PC-3 (cell line): ENCODE data around the gene DOK7. TPM values are rescaled to one million over a fixed set of nuclear protein-coding genes. Genes with fewer than 3 reads are reported as not detected.

Experiments
- ATAC-seq: fragments of 200-7000 bp; cut with Tn5 transposase; 2 replicates; pipeline ENCODE4 v1.9.1; 2020; ENCODE audit warnings: mild to moderate bottlenecking, moderate library complexity
- BruUV-seq: library from RNA; stranded (reverse); fragments of 400-500 nt; replicated peaks from 2 replicates; lab custom pipeline; 2021; lab: Mats Ljungman, UMichigan
- CTCF ChIA-PET: fragments of 300-600 bp; sonication (Branson Sonifier 250); formaldehyde crosslinking; loops from one replicate; lab custom pipeline; 2022; ENCODE audit warnings: antibody characterized with exemption; lab: Charles Lee
- POLR2A ChIA-PET: fragments of 300-600 bp; sonication (Branson Sonifier 250); formaldehyde crosslinking; loops from one replicate; lab custom pipeline; 2022; ENCODE audit warnings: antibody characterized with exemption; ENCODE audit not compliant: unreplicated experiment; lab: Charles Lee
- DNase-seq: peaks from one replicate; pipeline ENCODE4 v3.0.0-alpha.2; 2015
- H2AFZ ChIP-seq: fragments of 300-600 bp; sonication (generic); 2 replicates; pipeline ENCODE4 v1.6.0; 2016; ENCODE audit warnings: antibody characterized with exemption, low read length
- H3F3A ChIP-seq: fragments of 300-600 bp; sonication (generic); one replicate; pipeline ENCODE4 v1.6.0; 2017; ENCODE audit warnings: antibody characterized with exemption, low read length, control low read depth, mild to moderate bottlenecking; ENCODE audit not compliant: unreplicated experiment
- H3K27ac ChIP-seq: fragments of 300-600 bp; sonication (generic); 2 replicates; pipeline ENCODE4 v1.5.1; 2016; ENCODE audit warnings: mild to moderate bottlenecking, low read length
- H3K27me3 ChIP-seq: fragments of 300-600 bp; sonication (generic); 2 replicates; pipeline ENCODE4 v1.6.1; 2016; ENCODE audit warnings: low read length, mixed read lengths
- H3K36me3 ChIP-seq: fragments of 300-600 bp; sonication (generic); 2 replicates; pipeline ENCODE4 v1.6.1; 2016; ENCODE audit warnings: low read depth, mixed run types, low read length, mixed read lengths
- H3K4me1 ChIP-seq: fragments of 300-600 bp; sonication (generic); 2 replicates; pipeline ENCODE4 v1.5.1; 2016; ENCODE audit warnings: low read length; ENCODE audit not compliant: insufficient read depth
- H3K4me2 ChIP-seq: fragments of 300-600 bp; sonication (generic); 2 replicates; pipeline ENCODE4 v1.6.0; 2016; ENCODE audit warnings: low read length
- H3K4me3 ChIP-seq: fragments of 300-600 bp; sonication (generic); 2 replicates; pipeline ENCODE4 v1.5.1; 2016; ENCODE audit warnings: mild to moderate bottlenecking, low read length, mixed read lengths
- H3K79me2 ChIP-seq: fragments of 300-600 bp; sonication (generic); 2 replicates; pipeline ENCODE4 v1.6.1; 2017; ENCODE audit warnings: low read length, mixed read lengths
- H3K9ac ChIP-seq: fragments of 300-600 bp; sonication (generic); 2 replicates; pipeline ENCODE4 v1.6.0; 2016; ENCODE audit warnings: mild to moderate bottlenecking, low read length
- H3K9me2 ChIP-seq: fragments of 300-600 bp; sonication (generic); replicated peaks from 2 replicates; pipeline ENCODE4 v1.6.1; 2016; ENCODE audit warnings: mixed run types, low read length, mixed read lengths
- H3K9me3 ChIP-seq: fragments of 300-600 bp; sonication (generic); 2 replicates; pipeline ENCODE4 v1.6.1; 2016; ENCODE audit warnings: low read length, mixed read lengths
- H4K20me1 ChIP-seq: fragments of 300-600 bp; sonication (generic); 2 replicates; pipeline ENCODE4 v1.6.1; 2016; ENCODE audit warnings: low read length, mixed read lengths
- CTCF ChIP-seq: fragments of 300-600 bp; sonication (generic); conservative IDR thresholded peaks from 2 replicates; pipeline ENCODE4 v1.5.1; 2017; ENCODE audit warnings: antibody characterized with exemption, low read depth, mild to moderate bottlenecking, low read length
- EZH2 ChIP-seq: fragments of 300-600 bp; sonication (generic); IDR thresholded peaks from one replicate; pipeline ENCODE4 v1.6.1; 2017; ENCODE audit warnings: antibody characterized with exemption, mild to moderate bottlenecking, low read length; ENCODE audit not compliant: unreplicated experiment
- EZH2phosphoT487 ChIP-seq: fragments of 300-600 bp; sonication (generic); IDR thresholded peaks from 2 replicates; pipeline ENCODE4 v1.6.1; 2018; ENCODE audit warnings: mild to moderate bottlenecking, antibody characterized with exemption, low read length, borderline replicate concordance
- intact Hi-C: fragments of 100-400 bp; cut with micrococcal nuclease; formaldehyde crosslinking; loops from 2 replicates; pipeline ENCODE4 v1.9.0; 2023
- total RNA-seq: library from RNA; depleted of rRNA; stranded (reverse); fragments of >200 nt; gene quantifications from 2 replicates; pipeline ENCODE4 v1.2.3, GENCODE V29; 2014

The DOK7 gene
- total RNA-seq, 1 experiment from 2014 or later, result 2.5 TPM

GRCh38 chr4:3527914-3528876 is 65.1 kb downstream of the DOK7 start:
- POLR2A ChIA-PET, result no interaction called here
- Histone ChIP-seq H3K4me3 (no peak overlapping the region), H3K4me2 (no peak overlapping the region), H3F3A (no peaks in the 10 kb centered on the region), H3K27ac (no peak overlapping the region), H3K9me2 (no peaks in the 10 kb centered on the region), H3K27me3 (no peaks in the 10 kb centered on the region), H4K20me1 (peaks cover 17% of the 10 kb centered on the region; the same call in 1 of the 2 replicates), H3K36me3 (no peaks in the 10 kb centered on the region; the same call in 1 of the 2 replicates), H2AFZ (no peak overlapping the region), H3K9me3 (no peaks in the 10 kb centered on the region), H3K79me2 (peaks cover 44% of the 10 kb centered on the region), H3K9ac (no peak overlapping the region), H3K4me1 (peaks cover 8% of the 10 kb centered on the region; the same call in 1 of the 2 replicates)
- intact Hi-C loops, result no loop called here
- TF ChIP-seq EZH2 (no peak), CTCF (no peak), EZH2phosphoT487 (no peak)
- CTCF ChIA-PET, result no interaction called here
- no peak for DNase-seq
- no peak for ATAC-seq
- BruUV-seq, result no TSS peak

GRCh38 chr4:3529363-3529762 is 66.3 kb downstream of the DOK7 start:
- H4K20me1 ChIP-seq, result peaks cover 17% of the 10 kb centered on the region; the same call in 1 of the 2 replicates
- H3K4me3 ChIP-seq, result no peak overlapping the region
- H3K4me2 ChIP-seq, result no peak overlapping the region
- peaks cover 8% of the 10 kb centered on the region; the same call in 1 of the 2 replicates for H3K4me1 ChIP-seq
- no peak overlapping the region for H3K27ac ChIP-seq
- BruUV-seq, result no TSS peak
- no peak overlapping the region for H3K9ac ChIP-seq
- no peaks in the 10 kb centered on the region for H3K9me2 ChIP-seq
- no peaks in the 10 kb centered on the region; the same call in 1 of the 2 replicates for H3K36me3 ChIP-seq
- no peaks in the 10 kb centered on the region for H3K27me3 ChIP-seq
- intact Hi-C loops, result no loop called here
- ChIA-PET CTCF (no interaction called here), POLR2A (no interaction called here)
- DNase-seq, result no peak
- no peak overlapping the region for H2AFZ ChIP-seq
- no peaks in the 10 kb centered on the region for H3F3A ChIP-seq
- TF ChIP-seq EZH2phosphoT487 (no peak), CTCF (no peak), EZH2 (no peak)
- no peaks in the 10 kb centered on the region for H3K9me3 ChIP-seq
- peaks cover 44% of the 10 kb centered on the region for H3K79me2 ChIP-seq
- ATAC-seq, result no peak
